GM20431 (cell line): ENCODE measurements around the gene PCGF1.

Experiments used
- in situ Hi-C: fragments of 300-500 bp; cut with MseI, MboI; formaldehyde crosslinking; loops from one replicate; pipeline ENCODE4 v1.15.0; 2020; ENCODE audit warnings: low sequenced_read_pairs; ENCODE audit not compliant: unreplicated experiment

Gene PCGF1

DNA sequence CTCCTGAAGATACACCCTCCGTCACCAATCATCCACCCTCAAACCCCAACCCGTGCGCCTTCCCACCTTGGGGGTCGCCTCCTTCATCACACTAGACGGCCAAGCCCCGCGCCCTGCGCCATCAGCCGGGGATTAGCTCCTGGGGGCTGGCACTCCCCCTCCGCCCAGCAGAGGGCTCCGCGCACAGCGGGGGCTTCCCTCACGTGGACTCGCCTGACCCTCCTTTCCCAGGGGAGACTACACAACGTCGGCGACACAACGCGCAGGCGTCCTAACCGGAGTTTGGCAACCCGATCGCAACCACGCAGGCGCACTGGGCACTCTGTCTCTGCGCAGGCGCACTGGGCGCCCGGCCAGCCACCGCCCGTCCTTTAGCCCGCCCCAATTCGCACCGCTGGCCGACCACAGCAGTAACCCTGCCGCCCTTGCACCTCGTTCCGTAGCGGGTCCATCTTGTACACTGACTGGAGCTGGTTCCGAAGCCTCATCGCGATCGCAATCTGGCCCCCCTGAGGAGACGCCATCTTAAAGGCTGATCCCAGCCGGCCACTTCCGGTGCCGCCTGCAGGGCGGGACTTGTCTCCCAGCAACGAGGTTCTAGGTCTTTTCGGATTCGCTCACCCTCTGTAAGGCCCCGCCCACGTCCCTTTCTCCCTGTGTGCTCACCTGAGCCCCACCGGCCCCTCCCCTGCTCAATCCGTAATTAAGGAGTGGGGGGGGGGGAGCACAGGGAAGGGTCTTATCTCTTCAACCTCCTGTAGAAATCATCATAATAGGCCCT is at the start of gene PCGF1:
Gene PCGF1, minus strand, starts transcription at position 551 of the 781 bp plus-strand sequence. Its CDS starts 27 bp downstream, at position 524.
- in situ Hi-C loops: no loop called here

DNA sequence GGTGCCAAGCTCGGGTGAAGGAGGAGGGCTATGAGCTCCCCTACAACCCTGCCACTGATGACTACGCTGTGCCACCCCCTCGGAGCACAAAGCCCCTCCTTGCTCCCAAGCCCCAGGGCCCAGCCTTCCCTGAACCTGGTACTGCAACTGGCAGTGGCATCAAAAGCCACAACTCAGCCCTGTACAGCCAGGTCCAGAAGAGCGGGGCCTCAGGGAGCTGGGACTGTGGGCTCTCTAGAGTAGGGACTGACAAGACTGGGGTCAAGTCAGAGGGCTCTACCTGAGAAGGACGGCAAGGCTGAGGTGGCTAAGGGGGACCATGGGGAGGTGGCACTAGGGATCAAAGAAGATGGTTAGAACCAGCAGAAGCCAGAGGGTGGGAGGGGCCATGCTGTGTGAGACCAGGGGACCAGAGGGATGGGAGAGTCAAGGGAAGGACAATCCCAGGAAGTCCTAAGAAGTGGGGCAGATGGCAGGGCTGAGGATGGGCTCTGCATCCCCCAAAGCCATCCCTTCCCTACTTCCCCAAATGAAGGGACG is 49.4 kb upstream of the PCGF1 start:
- in situ Hi-C loops: no loop called here

DNA sequence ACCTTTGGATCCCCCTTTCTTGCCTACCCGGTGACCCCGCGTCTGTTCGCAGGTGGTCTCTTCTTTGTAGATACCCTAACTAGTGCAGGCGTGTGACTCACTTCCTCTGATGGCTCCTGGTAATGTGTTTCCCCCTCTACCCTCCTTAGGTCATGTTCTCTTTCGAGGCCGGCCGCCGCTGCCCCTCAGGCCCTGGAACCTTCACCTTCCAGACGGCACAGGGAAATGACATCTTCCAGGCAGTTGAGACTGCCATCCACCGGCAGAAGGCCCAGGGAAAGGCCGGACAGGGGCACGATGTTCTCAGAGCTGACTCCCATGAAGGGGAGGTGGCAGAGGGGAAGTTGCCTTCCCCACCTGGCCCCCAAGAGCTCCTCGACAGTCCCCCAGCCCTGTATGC is 48.7 kb upstream of the PCGF1 start:
- in situ Hi-C loops: no loop called here

- in situ Hi-C loops: no loop called here
These were observed 48.2 kb upstream of the PCGF1 start for GRCh38 chr2:74555610-74556103.

GRCh38 chr2:74554820-74555531 is 47.5 kb upstream of the PCGF1 start:
- in situ Hi-C loops: no loop called here

GRCh38 chr2:74553892-74554819 is 46.7 kb upstream of the PCGF1 start, which contains the start of the genes DOK1 and LOXL3:
Gene DOK1, plus strand, starts transcription at chr2:74554720. Its CDS starts 35 bp downstream, at chr2:74554755.
Gene LOXL3, minus strand, starts transcription at chr2:74553942. Its CDS starts 1,308 bp downstream, at chr2:74552634.
- in situ Hi-C loops: no loop called here

DNA sequence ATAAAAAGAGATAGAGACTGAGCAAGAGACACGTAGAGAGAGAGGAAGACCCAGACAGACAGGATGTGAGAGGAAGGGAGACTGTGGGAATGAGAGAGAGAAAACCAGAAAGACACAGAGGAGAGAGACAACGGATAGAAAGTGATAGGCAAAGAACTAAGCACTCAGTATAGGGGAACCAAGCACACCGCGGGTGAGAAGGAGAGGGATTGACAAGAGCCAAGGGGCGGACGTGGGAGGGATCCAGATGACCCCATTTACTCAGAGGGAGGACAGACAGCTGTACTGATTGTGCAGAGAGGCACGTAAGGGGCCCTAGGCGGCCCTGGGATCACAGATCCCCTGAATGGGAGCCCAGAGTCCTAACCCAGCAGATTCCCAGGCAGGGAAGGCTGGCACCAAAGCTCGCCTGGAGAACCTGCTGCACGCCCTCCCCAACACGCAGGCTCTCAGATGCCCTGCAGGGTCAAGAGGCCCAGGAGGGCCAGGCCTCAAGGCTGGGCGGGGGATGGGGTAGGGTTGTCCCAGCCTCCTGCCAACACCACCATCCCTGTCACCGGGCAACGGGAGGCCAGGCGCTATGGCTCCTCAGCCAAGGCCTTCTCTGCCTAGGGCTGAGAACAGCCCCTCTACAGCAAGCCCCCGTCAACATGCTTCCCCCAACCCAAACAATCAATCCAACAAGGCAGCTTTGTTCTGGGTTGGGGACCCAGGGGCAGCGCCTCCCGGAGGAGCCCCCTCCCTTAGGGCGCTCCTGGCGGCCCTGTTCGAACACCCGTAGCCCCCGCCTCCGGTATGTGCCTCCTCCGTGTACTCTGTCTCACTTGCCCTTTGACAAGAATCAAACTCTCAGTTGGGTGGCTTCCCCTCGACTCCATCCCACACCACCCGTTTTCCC is 45.7 kb upstream of the PCGF1 start:
- in situ Hi-C loops: no loop called here

GRCh38 chr2:74551942-74552913 is 44.7 kb upstream of the PCGF1 start:
- in situ Hi-C loops: no loop called here

- in situ Hi-C loops: no loop called here
These were observed 44.0 kb upstream of the PCGF1 start for GRCh38 chr2:74551530-74551929.

DNA sequence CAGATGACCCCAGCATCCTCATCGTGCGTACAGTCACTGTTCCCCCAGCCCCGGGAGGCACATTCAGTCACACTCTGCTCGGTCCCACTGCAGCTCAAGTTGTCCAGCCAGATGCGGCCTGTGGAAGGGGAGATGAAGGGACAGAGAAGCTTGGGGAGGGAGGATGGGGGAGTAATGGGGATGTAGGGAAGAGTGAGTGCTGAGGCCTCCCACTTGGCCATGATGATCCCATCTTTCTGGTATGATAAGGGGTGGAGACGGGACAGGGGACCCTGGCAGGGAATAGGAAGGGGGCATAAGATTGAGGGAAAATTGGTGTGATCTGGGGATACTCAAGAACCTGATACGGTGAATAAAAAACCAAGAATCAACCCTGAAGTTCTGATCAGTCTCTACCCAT is 42.7 kb upstream of the PCGF1 start:
- in situ Hi-C loops: no loop called here

GRCh38 chr2:74548900-74549826 is 41.7 kb upstream of the PCGF1 start:
- in situ Hi-C loops: no loop called here

- in situ Hi-C loops: no loop called here
These were observed 40.9 kb upstream of the PCGF1 start for GRCh38 chr2:74548285-74548899.

DNA sequence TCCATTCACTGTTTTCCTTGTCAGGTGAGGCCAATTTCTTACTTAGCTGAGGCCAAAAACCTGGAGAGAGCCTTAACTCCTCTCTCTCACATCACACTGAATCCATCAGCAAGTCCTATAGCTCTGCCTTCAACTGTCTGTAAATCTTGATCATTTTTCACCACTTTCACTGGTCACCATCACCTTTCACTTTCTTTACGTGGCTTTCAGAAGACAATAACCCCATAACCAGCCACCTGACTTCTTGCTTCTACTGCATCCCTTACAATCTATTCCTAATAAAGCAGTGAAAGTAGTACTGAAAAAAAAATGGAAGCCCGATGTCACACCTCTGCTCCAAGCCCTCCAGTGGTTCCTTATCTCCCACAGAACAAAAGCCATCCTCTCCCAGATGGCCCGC is 38.5 kb upstream of the PCGF1 start:
- in situ Hi-C loops: no loop called here

DNA sequence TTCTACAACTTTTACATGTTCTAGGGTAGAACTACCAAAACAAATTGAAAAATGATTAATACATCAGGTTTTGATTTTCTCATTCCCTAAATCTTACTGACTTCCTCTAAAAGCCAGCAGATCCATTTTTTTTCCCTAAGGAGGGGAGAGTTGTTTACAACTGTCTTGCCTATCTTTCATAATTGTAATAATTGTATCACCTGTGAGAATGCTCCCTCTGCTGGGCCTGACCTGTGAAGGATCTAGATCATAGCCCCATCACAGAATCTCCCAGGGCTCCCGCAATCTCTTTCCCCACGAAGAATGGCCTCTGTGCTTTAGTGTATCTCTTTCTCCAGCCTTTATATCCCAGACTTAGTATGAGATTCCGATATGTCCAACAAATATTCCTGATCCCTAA is 37.1 kb upstream of the PCGF1 start:
- in situ Hi-C loops: no loop called here

DNA sequence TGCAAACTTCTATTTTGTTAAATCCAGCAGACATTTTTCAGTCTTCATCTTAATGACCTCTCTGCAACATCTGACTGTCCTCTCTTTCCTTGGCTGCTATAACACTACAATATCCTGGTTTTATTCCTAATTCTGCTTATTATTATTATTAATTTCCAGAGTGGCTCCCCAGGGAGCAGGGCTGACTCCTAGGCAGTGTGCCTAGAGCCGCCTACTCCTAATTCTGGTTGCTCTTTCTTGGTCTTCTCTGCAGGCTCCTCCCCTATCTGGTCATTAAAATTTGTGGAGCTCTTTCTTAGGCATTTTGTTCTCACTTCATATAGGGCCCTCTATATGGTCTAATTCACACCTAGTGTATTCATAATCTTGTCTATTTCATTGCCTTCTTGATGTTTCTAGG is 35.5 kb upstream of the PCGF1 start:
- in situ Hi-C loops: no loop called here

GRCh38 chr2:74540291-74540690 is 32.8 kb upstream of the PCGF1 start:
- in situ Hi-C loops: no loop called here
